Astrocyte (in vitro differentiated cells and primary cell): ENCODE data around the gene PHC3.

Source experiments
- EZH2 ChIP-seq: IDR thresholded peaks from 2 replicates; pipeline ENCODE4 v1.6.1; 2012; ENCODE audit warnings: mild to moderate bottlenecking, low read length, inconsistent platforms; ENCODE audit not compliant: insufficient read depth
- TF ChIP-seq, protein P1 (sequence below): IDR thresholded peaks from 2 replicates; pipeline ENCODE4 v1.5.1; 2011; ENCODE audit warnings: low read depth, mild to moderate bottlenecking, inconsistent platforms, low read length, moderate library complexity; ENCODE audit not compliant: insufficient read depth

DNA sequence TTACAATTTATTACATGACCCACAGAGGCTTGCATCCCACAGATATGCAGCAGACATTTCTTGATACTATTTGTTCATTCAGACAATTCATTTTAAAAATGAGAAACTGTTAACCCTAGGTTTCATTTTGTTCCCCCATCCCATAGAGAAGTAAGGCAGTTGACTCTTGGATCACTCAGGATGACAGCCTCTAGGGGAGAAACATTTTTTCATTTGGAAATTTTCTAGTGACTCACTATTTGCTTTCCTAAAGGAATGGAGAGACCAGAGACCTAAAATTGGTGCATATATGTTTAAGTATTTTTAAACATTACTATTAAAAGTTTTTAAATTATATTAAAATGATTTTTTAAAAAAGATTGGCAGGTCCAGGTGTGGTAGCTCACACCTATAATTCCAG, 19.5 kb upstream of the PHC3 start:
- no peak for TF ChIP-seq EZH2
- TF ChIP-seq, protein P1, sequence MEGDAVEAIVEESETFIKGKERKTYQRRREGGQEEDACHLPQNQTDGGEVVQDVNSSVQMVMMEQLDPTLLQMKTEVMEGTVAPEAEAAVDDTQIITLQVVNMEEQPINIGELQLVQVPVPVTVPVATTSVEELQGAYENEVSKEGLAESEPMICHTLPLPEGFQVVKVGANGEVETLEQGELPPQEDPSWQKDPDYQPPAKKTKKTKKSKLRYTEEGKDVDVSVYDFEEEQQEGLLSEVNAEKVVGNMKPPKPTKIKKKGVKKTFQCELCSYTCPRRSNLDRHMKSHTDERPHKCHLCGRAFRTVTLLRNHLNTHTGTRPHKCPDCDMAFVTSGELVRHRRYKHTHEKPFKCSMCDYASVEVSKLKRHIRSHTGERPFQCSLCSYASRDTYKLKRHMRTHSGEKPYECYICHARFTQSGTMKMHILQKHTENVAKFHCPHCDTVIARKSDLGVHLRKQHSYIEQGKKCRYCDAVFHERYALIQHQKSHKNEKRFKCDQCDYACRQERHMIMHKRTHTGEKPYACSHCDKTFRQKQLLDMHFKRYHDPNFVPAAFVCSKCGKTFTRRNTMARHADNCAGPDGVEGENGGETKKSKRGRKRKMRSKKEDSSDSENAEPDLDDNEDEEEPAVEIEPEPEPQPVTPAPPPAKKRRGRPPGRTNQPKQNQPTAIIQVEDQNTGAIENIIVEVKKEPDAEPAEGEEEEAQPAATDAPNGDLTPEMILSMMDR, result no peak
